Adrenal gland (tissue), 5 donors: Measurements from ENCODE around the gene SSTR4.

Experiments
- POLR2A ChIP-seq, 2 donors: fragments of 450-650 bp; IDR thresholded peaks; one replicate each; pipeline ENCODE4 v1.6.1; 2017; ENCODE audit warnings: antibody characterized with exemption in 2 of 2, mild to moderate bottlenecking in 2 of 2, moderate library complexity in 1 of 2
- TF ChIP-seq, protein P1 (sequence below), 6 experiments: fragments of 450-650 bp in 4 of 6; fragments of 200-600 bp in 2 of 6; sonication (generic) in 1 of 6; IDR thresholded peaks; 1 replicate in 5 of 6; 2 replicates in 1 of 6; pipeline versions ENCODE4 v1.5.1 to v1.8.0; 2016 to 2021; ENCODE audit warnings: antibody characterized with exemption in 6 of 6, mild to moderate bottlenecking in 2 of 6, moderate library complexity in 1 of 6
- donor health status: DM: no; HTN: no; CAD: no.

DNA sequence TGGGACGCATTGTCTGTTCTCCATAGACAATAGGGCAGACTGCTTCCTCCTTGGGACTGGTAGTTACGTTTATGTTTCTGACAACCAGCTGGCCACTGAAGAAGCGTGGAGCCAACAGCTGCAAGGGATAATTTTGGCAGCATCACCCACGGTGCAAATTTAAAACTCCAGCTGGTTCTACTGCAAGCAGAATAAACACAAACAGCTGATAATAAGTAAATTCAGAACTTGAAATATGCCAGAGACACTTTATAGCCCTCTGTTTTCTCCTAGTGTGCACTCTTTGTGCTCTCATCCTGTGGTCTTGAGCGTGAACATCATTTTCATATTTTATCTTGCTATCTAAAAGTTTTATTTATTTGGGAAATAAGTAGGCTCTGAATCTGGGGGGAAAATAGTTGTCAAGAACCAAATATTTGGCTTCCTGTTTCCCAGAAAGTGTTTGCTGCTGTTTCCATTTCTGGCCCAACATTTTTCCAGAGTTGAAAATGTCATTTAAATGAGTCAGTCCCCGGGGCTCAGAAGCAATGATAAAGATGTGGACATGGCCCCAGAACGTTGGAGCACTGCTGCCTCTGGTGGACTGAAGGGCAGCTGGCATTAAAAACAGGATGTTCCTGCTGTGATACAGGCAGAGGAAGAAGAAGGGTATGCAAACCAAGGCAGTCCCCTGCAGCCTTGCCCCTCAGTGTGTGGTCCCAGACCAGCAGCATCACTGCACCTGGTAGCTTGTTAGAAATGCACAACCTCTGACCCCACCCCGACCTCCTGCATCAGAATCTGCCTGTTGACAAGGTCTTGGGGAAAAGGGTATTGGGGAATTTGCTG lies 26.8 kb downstream of the SSTR4 start:
- TF ChIP-seq, protein P1, sequence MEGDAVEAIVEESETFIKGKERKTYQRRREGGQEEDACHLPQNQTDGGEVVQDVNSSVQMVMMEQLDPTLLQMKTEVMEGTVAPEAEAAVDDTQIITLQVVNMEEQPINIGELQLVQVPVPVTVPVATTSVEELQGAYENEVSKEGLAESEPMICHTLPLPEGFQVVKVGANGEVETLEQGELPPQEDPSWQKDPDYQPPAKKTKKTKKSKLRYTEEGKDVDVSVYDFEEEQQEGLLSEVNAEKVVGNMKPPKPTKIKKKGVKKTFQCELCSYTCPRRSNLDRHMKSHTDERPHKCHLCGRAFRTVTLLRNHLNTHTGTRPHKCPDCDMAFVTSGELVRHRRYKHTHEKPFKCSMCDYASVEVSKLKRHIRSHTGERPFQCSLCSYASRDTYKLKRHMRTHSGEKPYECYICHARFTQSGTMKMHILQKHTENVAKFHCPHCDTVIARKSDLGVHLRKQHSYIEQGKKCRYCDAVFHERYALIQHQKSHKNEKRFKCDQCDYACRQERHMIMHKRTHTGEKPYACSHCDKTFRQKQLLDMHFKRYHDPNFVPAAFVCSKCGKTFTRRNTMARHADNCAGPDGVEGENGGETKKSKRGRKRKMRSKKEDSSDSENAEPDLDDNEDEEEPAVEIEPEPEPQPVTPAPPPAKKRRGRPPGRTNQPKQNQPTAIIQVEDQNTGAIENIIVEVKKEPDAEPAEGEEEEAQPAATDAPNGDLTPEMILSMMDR (IDR thresholded peaks at IDR 0.05) = peak; percentile 40 to 71 (median 68)
- no peak for TF ChIP-seq POLR2A (IDR thresholded peaks at IDR 0.05)
